Measurements from ENCODE around the gene EYA2.

DNA sequence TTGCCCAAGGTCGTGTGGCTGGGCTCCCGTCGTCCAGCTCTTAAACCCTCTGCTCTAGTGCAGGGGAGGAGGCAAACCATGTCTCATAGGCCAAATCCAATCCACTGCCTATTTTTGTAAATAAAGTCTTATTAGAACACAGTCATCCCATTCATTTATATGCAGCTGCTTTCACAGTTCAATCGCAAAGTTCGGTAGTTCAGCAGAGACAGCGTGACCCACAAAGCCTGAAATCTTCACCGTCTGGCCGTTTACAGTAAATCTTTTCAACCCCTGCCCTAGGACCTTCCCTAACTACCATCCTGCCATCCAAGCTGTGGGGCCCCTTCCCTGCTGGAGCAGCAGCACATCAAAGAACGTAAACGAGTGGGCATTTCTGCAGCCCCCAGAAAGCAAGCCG is 65.9 kb downstream of the EYA2 start:
- TF ChIP-seq, protein P1, sequence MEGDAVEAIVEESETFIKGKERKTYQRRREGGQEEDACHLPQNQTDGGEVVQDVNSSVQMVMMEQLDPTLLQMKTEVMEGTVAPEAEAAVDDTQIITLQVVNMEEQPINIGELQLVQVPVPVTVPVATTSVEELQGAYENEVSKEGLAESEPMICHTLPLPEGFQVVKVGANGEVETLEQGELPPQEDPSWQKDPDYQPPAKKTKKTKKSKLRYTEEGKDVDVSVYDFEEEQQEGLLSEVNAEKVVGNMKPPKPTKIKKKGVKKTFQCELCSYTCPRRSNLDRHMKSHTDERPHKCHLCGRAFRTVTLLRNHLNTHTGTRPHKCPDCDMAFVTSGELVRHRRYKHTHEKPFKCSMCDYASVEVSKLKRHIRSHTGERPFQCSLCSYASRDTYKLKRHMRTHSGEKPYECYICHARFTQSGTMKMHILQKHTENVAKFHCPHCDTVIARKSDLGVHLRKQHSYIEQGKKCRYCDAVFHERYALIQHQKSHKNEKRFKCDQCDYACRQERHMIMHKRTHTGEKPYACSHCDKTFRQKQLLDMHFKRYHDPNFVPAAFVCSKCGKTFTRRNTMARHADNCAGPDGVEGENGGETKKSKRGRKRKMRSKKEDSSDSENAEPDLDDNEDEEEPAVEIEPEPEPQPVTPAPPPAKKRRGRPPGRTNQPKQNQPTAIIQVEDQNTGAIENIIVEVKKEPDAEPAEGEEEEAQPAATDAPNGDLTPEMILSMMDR (IDR thresholded peaks at IDR 0.05): no peak
- TF ChIP-seq POLR2A (IDR thresholded peaks at IDR 0.05): no peak

Measured in sigmoid colon (tissue), 3 donors.